Fibroblast of the aortic adventitia (primary cell): Measurements from ENCODE around the gene TSPAN11. TPM values are rescaled to one million over a fixed set of nuclear protein-coding genes. Genes with fewer than 3 reads are reported as not detected.

Source experiments
- DNase-seq: peaks from one replicate; pipeline ENCODE4 v3.0.0-alpha.2; 2010; ENCODE audit warnings: low read depth
- H3K4me3 ChIP-seq: 2 replicates; pipeline ENCODE4 v1.5.1; 2011; ENCODE audit warnings: low read depth, mild to moderate bottlenecking, control low read depth, low read length, moderate library complexity
- CTCF ChIP-seq: IDR thresholded peaks from 2 replicates; pipeline ENCODE4 v1.5.1; 2011; ENCODE audit warnings: mild to moderate bottlenecking, low read length, control low read depth, inconsistent platforms; ENCODE audit not compliant: insufficient read depth
- total RNA-seq: library from RNA; depleted of rRNA; stranded (reverse); fragments of >200 nt; gene quantifications from 2 replicates; pipeline ENCODE4 v1.2.3, GENCODE V29; 2012; ENCODE audit warnings: low replicate concordance

The TSPAN11 gene
- total RNA-seq, 1 donor: 0.36 TPM

- TF ChIP-seq CTCF: no peak
- peak; percentile 28 for DNase-seq
- H3K4me3 ChIP-seq: no peak overlapping the region
These were observed 69.7 kb downstream of the TSPAN11 start for GRCh38 chr12:30996255-30996654.

GRCh38 chr12:30996752-30997151, 70.2 kb downstream of the TSPAN11 start:
- DNase-seq: no peak
- H3K4me3 ChIP-seq: no peak overlapping the region
- no peak for TF ChIP-seq CTCF

- TF ChIP-seq CTCF: no peak
- DNase-seq: no peak
- H3K4me3 ChIP-seq: no peak overlapping the region
These were observed 71.3 kb downstream of the TSPAN11 start for GRCh38 chr12:30997685-30998440.

GRCh38 chr12:30999011-30999410, 72.5 kb downstream of the TSPAN11 start:
- TF ChIP-seq CTCF: no peak
- no peak for DNase-seq
- no peak overlapping the region for H3K4me3 ChIP-seq

GRCh38 chr12:30999723-31000122, 73.2 kb downstream of the TSPAN11 start:
- DNase-seq: no peak
- no peak for TF ChIP-seq CTCF
- H3K4me3 ChIP-seq: no peak overlapping the region

- DNase-seq: no peak
These were observed 74.2 kb downstream of the TSPAN11 start for GRCh38 chr12:31000751-31001150.

More at GRCh38 chr12:31000751-31001150, 74.2 kb downstream of the TSPAN11 start:
- no peak overlapping the region for H3K4me3 ChIP-seq
- no peak for TF ChIP-seq CTCF
